ENCODE measurements around the gene PRICKLE2.
A peak's percentile ranks its signal among the peaks of the same experiment; 100 is the strongest.

Gene PRICKLE2

GRCh38 chr3:64187065-64187959, 38.0 kb downstream of the PRICKLE2 start:
- no peak for DNase-seq

GRCh38 chr3:64186667-64187064, 38.6 kb downstream of the PRICKLE2 start:
- no peak for DNase-seq

DNA sequence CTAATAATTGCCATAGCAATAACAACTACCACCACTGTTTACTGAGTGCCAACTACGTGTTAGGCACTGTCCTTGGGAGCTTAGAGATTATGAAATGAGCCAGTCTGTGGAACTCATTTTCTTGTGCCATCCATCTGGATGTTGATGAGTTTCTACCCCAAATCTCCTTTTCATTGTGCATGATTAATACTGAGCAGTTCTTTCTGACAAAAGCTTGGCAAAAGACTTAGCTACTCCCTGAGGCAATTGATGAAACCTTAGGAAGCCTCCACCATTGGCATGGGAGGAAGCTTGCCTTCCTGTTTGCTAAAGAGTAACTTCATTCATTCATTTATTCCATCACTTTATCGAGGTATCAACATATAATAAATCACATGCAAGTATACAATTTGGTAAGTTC, 39.8 kb downstream of the PRICKLE2 start:
- no peak for DNase-seq

DNA sequence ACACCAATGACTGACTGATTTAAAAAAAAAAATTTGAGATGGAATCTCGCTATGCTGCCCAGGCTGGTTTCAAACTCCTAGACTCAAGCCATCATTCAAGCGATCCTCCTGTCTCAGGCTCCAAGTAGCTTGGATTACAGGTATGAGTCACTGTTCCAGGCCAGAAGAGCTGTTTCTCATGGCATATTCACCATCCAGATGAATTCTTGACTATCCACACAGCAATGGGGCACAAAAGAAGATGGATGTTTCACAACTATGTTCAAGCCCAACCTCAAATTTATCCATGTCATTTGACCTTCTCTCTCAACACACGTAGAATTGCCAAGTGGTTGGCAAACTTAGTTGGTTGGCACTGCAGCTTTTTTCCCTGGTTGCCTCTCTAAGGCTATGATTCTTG, 40.6 kb downstream of the PRICKLE2 start:
- no peak for DNase-seq

DNA sequence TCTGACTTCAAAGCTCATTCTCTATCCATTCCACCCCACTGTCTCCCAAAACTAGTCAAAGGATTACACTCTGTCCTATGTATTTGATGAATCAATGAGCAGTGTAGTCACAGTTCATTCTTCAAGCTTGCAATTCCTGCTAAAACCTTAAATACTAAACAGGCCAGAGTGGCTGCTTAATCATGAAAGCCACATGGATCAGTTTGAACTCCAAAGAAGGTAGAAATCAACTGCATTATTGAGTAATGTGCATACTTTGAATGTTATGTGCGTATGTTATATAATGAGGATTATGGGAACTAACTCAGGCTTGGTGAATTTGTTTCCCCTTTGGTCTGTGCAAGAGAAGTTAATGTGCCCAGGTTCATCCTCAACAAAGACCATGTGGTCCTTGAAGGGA, 45.4 kb downstream of the PRICKLE2 start:
- no peak for DNase-seq

GRCh38 chr3:64179249-64179648, 46.0 kb downstream of the PRICKLE2 start:
- DNase-seq, result no peak

GRCh38 chr3:64178419-64178818, 46.8 kb downstream of the PRICKLE2 start:
- no peak for DNase-seq

GRCh38 chr3:64176461-64176996, 48.7 kb downstream of the PRICKLE2 start:
- no peak for DNase-seq

- no peak for DNase-seq
Observed at GRCh38 chr3:64174328-64174727, 50.9 kb downstream of the PRICKLE2 start.

DNA sequence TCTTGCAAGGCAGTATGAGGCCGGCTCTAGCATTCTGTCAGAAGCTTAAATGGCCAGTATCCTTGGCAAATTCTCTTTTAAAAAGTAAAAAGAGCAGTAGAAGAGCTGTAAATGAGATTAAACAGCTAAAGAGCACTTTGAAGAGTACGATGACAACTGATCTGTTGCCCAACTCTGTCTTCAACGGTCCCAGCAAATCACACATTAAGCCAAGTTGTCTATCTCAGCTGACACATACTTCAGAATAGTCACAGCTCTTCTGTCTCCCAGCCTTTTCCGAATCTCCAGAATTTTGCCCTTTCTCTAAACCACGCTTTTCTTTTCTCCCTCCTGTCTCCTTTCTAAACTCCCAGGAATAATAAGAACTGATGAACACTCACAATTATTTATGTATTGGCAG, 51.7 kb downstream of the PRICKLE2 start:
- no peak for DNase-seq

DNA sequence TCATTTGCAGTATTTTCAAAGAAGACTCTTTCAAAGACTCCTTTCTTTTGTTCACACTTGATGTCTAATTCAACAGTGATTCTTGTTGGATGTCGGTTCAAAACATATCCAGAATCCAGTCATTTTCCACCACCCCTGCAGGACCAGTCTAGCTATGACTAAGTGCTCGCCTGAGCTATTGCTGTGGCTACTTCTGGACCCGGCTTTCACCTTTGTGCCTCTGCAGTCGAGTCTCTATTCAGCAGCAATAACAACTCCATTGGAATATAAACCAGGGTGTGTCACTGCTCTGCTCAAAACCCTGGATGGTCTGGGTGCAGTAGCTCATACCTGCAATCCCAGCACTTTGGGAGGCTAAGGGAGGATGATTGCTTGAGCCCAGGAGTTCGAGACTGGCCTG, 55.0 kb downstream of the PRICKLE2 start:
- no peak for DNase-seq

- no peak for DNase-seq
Observed at GRCh38 chr3:64167868-64168267, 57.4 kb downstream of the PRICKLE2 start.

DNA sequence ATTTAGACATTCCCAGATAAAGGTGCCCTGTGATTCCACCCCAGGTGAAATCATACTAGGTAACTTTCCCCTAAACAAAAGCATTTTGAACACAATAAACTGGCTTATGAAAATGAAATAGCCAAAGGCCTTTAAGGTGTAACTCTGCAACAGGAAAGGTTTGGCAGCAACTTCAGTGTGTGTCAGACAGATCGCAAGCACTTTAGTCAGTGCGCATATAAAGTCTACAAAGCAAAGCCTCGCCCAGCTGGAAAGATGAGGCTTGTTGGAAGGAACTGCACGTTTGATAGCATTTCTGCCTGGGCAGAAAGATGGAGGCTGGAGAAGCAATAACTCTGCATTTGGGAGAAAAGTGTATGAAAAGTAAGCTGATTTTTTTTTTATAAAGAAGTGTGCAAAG, 57.9 kb downstream of the PRICKLE2 start:
- DNase-seq, result no peak

GRCh38 chr3:64166584-64167162, 58.6 kb downstream of the PRICKLE2 start:
- DNase-seq, result peak; percentile 22

DNA sequence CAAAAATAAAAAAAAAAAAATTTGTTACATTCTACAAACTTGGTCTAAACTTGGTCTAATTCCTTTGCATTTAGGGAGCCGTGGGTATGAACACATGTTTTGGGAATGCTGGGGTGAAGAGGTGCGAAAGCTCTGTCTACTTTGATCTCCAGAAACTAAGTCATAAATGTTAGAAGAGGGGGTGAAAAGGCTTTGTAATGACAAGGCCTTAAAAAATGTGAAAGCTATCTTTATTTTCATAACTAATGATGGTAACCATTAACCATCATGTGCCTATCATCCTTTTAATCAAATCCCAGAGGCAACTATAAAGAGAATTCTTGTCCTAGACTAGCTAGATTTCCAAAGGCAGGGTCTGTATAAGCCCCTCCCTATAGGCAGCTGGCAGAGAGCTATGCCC, 60.9 kb downstream of the PRICKLE2 start:
- no peak for DNase-seq

GRCh38 chr3:64163755-64164148, 61.5 kb downstream of the PRICKLE2 start:
- no peak for DNase-seq

GRCh38 chr3:64163019-64163754, 62.1 kb downstream of the PRICKLE2 start:
- DNase-seq, result no peak

DNA sequence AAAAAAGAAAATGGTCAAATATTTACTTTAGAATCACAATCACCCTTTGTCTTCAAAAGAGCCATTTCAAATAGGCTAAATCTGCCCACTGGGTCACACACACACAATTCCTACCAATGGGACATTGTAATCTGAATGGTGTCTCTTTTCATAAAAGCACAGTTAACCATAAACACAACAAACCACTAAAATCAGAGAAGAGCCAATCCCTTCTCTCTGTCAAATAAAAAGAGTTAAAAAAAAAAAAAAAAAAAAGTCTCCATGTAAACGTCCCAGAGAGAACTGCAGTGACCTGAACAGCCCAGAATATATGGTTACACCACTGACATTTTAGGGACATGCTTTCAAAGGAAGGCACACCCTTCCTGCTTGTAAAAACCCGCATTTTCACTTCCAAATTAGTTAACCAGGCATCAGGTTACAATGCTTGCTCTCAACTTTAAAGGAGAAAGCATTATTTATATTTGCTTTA, 63.7 kb downstream of the PRICKLE2 start:
- DNase-seq, result no peak

DNA sequence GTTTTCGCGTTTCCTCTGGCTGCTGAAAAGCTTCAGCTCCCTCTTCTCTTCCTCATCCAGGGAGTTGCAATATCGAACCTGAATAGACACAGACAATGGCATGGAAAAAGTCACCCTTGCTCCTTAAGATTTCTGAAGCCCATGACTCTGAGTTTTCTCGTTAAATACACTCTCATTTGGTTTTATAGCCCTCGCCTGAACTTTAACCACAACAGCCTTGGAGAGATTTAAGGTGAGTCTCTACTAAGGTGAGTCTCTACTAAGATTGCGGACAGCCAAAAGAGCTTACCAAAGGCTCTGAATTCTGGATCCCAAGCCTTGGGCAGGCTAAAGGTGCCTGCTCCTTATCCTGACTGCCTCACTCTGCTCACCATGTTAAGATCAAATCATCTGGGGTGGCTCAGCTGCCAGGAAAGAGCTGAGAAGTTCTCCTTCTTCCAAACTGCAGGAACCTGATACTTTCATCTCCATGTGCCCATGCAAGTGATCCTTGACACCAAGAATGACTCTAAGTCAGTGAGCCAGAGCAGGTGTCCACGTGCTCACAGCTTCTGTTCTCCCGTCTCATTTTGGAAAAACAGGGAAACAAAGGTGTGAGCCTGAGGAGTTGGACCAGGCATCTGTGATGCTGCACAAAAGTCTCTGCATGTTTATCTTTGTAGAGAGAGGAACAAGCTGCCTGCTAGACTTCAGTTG, 65.1 kb downstream of the PRICKLE2 start:
- no peak for DNase-seq

GRCh38 chr3:64158334-64158733, 66.9 kb downstream of the PRICKLE2 start:
- DNase-seq, result no peak

- no peak for DNase-seq
Observed at GRCh38 chr3:64157150-64158035, 67.9 kb downstream of the PRICKLE2 start.

DNA sequence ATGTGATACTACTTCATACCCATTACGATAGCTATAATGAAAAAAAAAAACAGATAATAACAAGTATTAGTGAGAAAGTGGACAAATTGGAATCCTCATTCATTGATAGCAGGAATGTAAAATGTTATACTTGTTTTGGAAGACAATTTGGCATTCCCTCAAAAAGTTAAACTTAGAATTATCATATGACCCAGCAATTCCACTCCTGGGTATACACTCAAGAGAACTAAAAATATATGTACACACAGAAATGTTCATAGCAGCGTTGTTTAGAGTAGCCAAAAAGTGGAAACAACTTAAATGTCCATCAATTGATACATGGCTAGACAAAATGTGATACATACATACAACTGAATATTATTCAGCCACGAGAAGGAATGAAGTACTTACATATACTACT, 69.9 kb downstream of the PRICKLE2 start:
- no peak for DNase-seq

Measured in 8988T (cell line).